Measurements from ENCODE around the gene MEGF9.
"Not testable (repeated sequence)": the region's sequence is repeated elsewhere in the genome, so short reads cannot be mapped to it uniquely, and the experiment has no call there.

MEGF9 gene

DNA sequence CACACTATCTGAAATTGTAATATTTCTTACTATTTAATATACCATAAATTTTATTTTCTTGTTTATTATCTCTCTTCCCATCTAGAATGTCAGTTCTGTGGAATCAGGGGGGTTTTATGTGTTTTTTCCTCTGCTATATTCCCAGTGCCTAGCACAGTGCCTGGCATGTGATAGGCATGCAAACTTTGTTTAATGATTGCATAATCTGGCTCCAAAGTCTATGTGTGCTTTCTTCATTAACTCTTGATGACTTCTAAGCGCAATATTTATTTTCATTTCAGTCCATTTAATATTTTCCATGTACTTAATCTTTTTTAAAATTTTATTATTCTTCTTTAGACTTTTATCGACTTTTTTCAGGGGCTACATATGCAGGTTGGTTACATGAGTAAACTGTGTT is 73.9 kb downstream of the MEGF9 start:
- DNase-seq (ENCODE audit: low read depth): no peak
- TF ChIP-seq, protein P1, sequence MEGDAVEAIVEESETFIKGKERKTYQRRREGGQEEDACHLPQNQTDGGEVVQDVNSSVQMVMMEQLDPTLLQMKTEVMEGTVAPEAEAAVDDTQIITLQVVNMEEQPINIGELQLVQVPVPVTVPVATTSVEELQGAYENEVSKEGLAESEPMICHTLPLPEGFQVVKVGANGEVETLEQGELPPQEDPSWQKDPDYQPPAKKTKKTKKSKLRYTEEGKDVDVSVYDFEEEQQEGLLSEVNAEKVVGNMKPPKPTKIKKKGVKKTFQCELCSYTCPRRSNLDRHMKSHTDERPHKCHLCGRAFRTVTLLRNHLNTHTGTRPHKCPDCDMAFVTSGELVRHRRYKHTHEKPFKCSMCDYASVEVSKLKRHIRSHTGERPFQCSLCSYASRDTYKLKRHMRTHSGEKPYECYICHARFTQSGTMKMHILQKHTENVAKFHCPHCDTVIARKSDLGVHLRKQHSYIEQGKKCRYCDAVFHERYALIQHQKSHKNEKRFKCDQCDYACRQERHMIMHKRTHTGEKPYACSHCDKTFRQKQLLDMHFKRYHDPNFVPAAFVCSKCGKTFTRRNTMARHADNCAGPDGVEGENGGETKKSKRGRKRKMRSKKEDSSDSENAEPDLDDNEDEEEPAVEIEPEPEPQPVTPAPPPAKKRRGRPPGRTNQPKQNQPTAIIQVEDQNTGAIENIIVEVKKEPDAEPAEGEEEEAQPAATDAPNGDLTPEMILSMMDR (conservative IDR thresholded peaks at IDR 0.05; ENCODE audit: low read depth, low read length): no peak
- no peak overlapping the region for H3K4me3 ChIP-seq (ENCODE audit: low read depth, low read length)

DNA sequence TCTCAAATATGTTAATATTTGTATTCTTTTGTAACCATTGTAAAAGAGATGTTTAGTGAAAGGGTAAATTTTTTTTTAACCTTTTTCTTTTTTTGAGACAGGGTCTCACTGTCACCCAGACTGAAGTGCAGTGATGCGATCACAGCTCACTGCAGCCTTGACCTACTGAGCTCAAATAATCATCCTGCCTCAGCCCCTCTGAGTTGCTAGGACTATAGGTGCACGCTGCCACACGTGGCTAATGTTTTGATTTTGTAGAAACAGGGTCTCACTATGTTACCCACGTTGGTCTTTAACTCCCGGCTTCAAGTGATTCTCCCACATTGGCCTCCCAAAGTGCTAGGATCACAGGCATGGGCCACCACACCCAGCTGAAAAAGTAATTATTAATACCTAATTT is 76.4 kb downstream of the MEGF9 start:
- DNase-seq (ENCODE audit: low read depth): no peak
- TF ChIP-seq, protein P1 (conservative IDR thresholded peaks at IDR 0.05; ENCODE audit: low read depth, low read length): no peak
- H3K4me3 ChIP-seq (ENCODE audit: low read depth, low read length): no peak overlapping the region

DNA sequence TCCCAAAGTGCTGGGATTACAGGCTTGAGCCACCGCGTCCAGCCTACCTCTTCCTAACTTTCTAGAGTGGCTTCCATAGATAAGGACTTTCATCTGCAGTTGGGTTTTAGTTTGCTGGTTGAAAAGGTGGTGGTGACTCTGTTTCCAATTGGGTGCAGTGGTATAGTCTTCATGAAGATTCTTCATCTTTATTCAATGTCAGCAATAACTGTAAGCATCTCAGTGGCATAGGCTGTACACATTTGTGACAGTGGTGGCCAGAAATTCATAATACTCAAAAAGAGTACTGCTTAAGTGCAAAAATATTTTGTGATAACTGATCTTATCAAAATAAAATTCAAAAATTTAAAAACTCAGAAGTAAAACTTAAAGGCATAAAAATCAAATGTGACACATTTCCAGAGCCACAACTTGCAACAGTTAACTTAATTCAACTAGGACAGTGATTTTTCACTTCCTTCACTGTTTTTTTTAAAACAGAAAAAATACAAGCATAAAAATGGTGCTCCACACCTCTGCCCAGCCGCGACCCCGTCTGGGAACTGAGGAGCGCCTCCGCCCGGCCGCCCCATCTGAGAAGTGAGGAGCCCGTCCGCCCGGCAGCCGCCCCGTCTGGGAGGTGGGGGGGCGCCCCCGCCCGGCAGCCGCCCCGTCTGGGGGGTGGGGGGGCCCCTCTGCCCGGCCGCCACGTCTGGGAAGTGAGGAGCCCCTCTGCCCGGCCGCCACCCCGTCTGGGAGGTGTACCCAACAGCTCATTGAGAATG is 77.9 kb downstream of the MEGF9 start:
- no peak for DNase-seq (ENCODE audit: low read depth)
- TF ChIP-seq, protein P1 (conservative IDR thresholded peaks at IDR 0.05; ENCODE audit: low read depth, low read length): no peak
- no peak overlapping the region for H3K4me3 ChIP-seq (ENCODE audit: low read depth, low read length)

DNA sequence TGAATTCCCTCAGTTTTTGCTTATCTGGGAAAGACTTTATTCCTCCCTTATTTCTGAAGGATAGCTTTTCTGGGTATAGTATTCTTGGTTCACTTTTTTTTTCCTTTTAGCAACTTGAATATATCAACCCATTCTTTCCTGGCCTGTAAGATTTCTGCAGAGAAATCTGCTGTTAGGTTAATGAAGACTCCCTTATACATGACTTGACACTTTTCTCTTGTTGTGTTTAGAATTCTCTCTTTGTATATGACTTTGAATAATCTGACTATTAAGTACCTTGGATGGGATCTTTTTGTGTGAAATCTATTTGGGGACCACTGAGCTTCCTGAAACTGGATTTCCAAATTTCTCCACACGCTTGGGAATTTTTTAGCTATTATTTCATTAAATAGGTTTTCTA is 79.3 kb downstream of the MEGF9 start:
- no peak overlapping the region for H3K4me3 ChIP-seq (ENCODE audit: low read depth, low read length)
- TF ChIP-seq, protein P1 (conservative IDR thresholded peaks at IDR 0.05; ENCODE audit: low read depth, low read length): no peak
- DNase-seq (ENCODE audit: low read depth): no peak

DNA sequence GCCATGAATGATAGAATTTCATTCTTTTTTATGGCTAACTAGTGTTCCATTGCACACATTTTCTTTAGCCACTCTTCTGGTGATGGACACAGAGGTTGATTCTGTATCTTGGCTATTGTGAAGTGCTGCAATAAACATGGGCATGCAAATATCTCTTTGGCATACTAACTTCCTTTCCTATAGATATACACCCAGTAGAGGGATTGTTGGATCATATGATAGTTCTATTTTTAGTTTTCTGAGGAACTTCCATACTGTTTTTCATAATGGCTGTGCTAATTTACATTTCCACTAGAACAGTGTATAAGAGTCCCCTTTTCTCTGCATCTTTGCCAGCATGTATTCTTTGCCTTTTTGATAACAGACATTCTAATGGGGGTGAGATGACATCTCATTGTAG is 83.9 kb downstream of the MEGF9 start:
- DNase-seq (ENCODE audit: low read depth): no peak

DNA sequence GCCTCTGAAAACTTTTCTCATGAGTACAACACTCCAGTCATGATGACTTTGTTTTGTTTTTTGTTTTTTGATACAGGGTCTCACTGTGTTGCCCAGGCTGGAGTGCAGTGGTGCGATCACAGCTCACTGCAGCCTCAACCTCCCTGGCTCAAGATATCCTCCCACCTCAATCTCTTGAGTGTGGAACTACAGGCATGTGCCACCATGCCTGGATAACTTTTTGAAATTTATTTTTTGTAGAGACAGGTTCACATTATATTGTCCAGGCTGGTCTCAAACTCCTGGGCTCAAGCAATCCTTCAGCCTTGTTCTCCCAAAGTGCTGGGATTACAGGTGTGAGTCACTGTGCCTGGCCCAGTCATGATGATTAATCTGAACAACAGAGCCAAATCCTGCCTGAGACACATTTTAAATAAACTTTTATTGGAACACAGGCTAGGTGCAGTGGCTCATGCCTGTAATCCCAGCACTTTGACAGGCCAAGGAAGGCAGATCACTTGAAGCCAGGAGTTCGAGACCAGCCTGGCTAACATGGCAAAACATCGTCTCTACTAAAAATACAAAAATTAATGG is 85.3 kb downstream of the MEGF9 start:
- H3K4me3 ChIP-seq (ENCODE audit: low read depth, low read length): not testable (repeated sequence)
- DNase-seq (ENCODE audit: low read depth): peak; percentile 12

More for the DNA sequence above, 83.9 kb downstream of the MEGF9 start:
- TF ChIP-seq, protein P1 (conservative IDR thresholded peaks at IDR 0.05; ENCODE audit: low read depth, low read length): no peak
- no peak overlapping the region for H3K4me3 ChIP-seq (ENCODE audit: low read depth, low read length)

DNA sequence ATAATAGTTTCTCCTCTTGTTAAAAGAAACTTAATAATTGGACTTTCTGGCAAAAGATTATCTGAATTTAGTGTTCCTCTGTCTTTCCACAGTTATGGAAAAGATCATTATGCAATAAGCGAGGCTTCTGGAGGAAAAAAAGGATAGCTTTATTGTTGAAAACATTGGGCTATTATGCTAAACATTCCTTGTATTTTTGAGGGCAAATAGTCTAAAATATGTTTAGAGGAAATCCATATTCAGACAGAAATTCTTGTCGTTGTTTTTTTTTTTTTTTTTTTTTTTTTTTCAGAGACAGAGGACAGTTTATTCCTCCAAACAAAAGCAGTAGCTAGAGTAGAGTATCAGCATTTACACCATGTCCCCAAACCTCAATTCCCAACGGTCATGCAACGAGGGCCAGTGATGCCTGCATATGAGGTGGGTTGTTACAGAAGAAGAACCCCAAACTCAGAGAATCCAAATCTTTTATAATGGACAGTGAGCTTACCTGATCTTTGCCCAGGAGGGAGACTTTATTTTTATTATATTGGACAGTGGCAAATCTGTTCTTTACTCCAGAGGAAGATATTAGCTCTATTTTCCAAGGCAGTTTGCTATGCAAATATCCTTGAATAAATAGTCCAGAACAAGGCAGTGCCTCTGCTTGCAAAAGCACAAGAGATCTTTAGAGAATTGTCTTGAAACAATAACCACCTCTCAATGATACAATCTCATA is 85.9 kb downstream of the MEGF9 start:
- no peak for DNase-seq (ENCODE audit: low read depth)
- TF ChIP-seq, protein P1 (conservative IDR thresholded peaks at IDR 0.05; ENCODE audit: low read depth, low read length): no peak
- no peak overlapping the region for H3K4me3 ChIP-seq (ENCODE audit: low read depth, low read length)
